Astrocyte (in vitro differentiated cells and primary cell): ENCODE measurements around the gene PLPPR3.
"Not testable (repeated sequence)": the region's sequence is repeated elsewhere in the genome, so short reads cannot be mapped to it uniquely, and the experiment has no call there.

Source experiments
- CTCF ChIP-seq: IDR thresholded peaks from 2 replicates; pipeline ENCODE4 v1.5.1; 2011; ENCODE audit warnings: low read depth, mild to moderate bottlenecking, inconsistent platforms, low read length, moderate library complexity; ENCODE audit not compliant: insufficient read depth
- EZH2 ChIP-seq: IDR thresholded peaks from 2 replicates; pipeline ENCODE4 v1.6.1; 2012; ENCODE audit warnings: mild to moderate bottlenecking, low read length, inconsistent platforms; ENCODE audit not compliant: insufficient read depth

- TF ChIP-seq CTCF, EZH2: not testable (repeated sequence)
Measured at GRCh38 chr19:853614-854220, 32.0 kb upstream of the PLPPR3 start.
